Upper lobe of right lung (tissue), 1 donor: ENCODE data around the gene ANO4. TPM values are rescaled to one million over a fixed set of nuclear protein-coding genes. Genes with fewer than 3 reads are reported as not detected.

Experiments used
- ATAC-seq: fragments of 200-7000 bp; cut with Tn5 transposase; one replicate; pipeline ENCODE4 v1.9.1; 2020; ENCODE audit warnings: mild to moderate bottlenecking, moderate library complexity
- DNase-seq: peaks from one replicate; pipeline ENCODE4 v3.0.0-alpha.2; 2020
- H3K27ac ChIP-seq: fragments of 200-600 bp; one replicate; pipeline ENCODE4 v1.8.0; 2022
- H3K27me3 ChIP-seq: fragments of 200-600 bp; one replicate; pipeline ENCODE4 v1.8.0; 2022; ENCODE audit warnings: mild to moderate bottlenecking
- H3K36me3 ChIP-seq: fragments of 200-600 bp; one replicate; pipeline ENCODE4 v1.8.0; 2022
- H3K4me1 ChIP-seq: fragments of 200-600 bp; one replicate; pipeline ENCODE4 v1.8.0; 2022
- H3K4me3 ChIP-seq: fragments of 200-600 bp; one replicate; pipeline ENCODE4 v1.8.0; 2022; ENCODE audit warnings: mild to moderate bottlenecking
- H3K9me3 ChIP-seq: fragments of 200-600 bp; one replicate; pipeline ENCODE4 v1.8.0; 2022
- CTCF ChIP-seq: fragments of 200-600 bp; IDR thresholded peaks from one replicate; pipeline ENCODE4 v1.8.0; 2022; ENCODE audit warnings: antibody characterized with exemption
- intact Hi-C: fragments of 100-400 bp; cut with DNase I; formaldehyde crosslinking; loops from one replicate; pipeline ENCODE4 v1.11.0; 2022
- total RNA-seq: library from RNA; stranded (reverse); fragmentation: NEBNext Ultra II Directional; extraction: Animal tissue kit (Norgen Biotek cat#: 25700); gene quantifications from one replicate; pipeline ENCODE4 v1.2.1, GENCODE V29; 2021
- donor health status: DM: no; HTN: yes; CAD: no; lungs with severe emphysema.

ANO4 gene
- total RNA-seq, 1 donor from 2014 or later, result 0.38 TPM

- Histone ChIP-seq H3K9me3 (no peaks in the 10 kb centered on the region), H3K4me1 (no peaks in the 10 kb centered on the region), H3K27me3 (no peaks in the 10 kb centered on the region), H3K4me3 (no peak overlapping the region), H3K27ac (no peak overlapping the region), H3K36me3 (no peaks in the 10 kb centered on the region)
- DNase-seq (no peak), ATAC-seq (no peak)
- intact Hi-C loops, result no loop called here
- no peak for TF ChIP-seq CTCF
Measured at GRCh38 chr12:101040936-101041335, 246.4 kb downstream of the ANO4 start.

- TF ChIP-seq CTCF, result no peak
- Histone ChIP-seq H3K9me3 (no peaks in the 10 kb centered on the region), H3K4me1 (no peaks in the 10 kb centered on the region), H3K27me3 (no peaks in the 10 kb centered on the region), H3K36me3 (no peaks in the 10 kb centered on the region), H3K4me3 (no peak overlapping the region), H3K27ac (no peak overlapping the region)
- intact Hi-C loops, result no loop called here
- DNase-seq (no peak), ATAC-seq (no peak)
Measured at GRCh38 chr12:101042211-101042610, 247.6 kb downstream of the ANO4 start.

DNA sequence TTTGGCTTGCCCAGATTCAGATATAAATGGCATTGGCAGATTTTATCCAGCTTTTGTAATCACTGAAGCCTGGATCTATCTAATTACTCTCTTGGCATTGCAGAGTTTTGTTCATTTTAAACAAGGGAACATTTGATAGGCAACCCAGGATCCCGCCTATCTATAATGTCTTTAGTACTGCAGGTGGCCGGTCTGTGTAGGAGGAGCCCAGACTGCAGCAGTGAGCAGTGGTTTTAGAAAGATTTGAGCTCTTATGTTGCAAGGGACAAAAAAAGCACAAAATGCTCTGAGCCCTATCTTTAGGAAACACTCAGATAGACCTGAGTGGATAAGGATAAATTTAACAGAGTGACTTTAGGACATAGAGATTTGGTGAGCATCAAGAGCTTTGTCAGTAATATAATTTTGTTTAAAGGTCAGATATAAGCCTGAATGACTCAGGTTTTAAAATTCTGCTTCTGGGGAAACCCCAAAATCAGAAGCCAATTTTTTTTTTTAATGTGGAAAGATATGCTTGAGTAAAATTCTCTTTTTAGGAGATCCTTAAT lies 250.0 kb downstream of the ANO4 start:
- Histone ChIP-seq H3K4me1 (no peaks in the 10 kb centered on the region), H3K4me3 (no peak overlapping the region), H3K9me3 (no peaks in the 10 kb centered on the region), H3K27ac (no peak overlapping the region), H3K36me3 (no peaks in the 10 kb centered on the region), H3K27me3 (no peaks in the 10 kb centered on the region)
- DNase-seq (no peak), ATAC-seq (no peak)
- intact Hi-C loops, result no loop called here
- TF ChIP-seq CTCF, result no peak

GRCh38 chr12:101045486-101046464 lies 251.2 kb downstream of the ANO4 start:
- no peak for DNase-seq
- Histone ChIP-seq H3K27ac (no peak overlapping the region), H3K9me3 (no peaks in the 10 kb centered on the region), H3K27me3 (no peaks in the 10 kb centered on the region), H3K36me3 (no peaks in the 10 kb centered on the region), H3K4me1 (no peaks in the 10 kb centered on the region), H3K4me3 (no peak overlapping the region)
- intact Hi-C loops, result no loop called here
- no peak for TF ChIP-seq CTCF
- ATAC-seq, result no peak

GRCh38 chr12:101047652-101048051 lies 253.1 kb downstream of the ANO4 start:
- DNase-seq (no peak), ATAC-seq (no peak)
- H3K4me1 ChIP-seq, result no peaks in the 10 kb centered on the region
- H3K4me3 ChIP-seq, result no peak overlapping the region
- H3K9me3 ChIP-seq, result no peaks in the 10 kb centered on the region
- H3K36me3 ChIP-seq, result no peaks in the 10 kb centered on the region
- H3K27ac ChIP-seq, result no peak overlapping the region
- intact Hi-C loops, result no loop called here
- no peak for TF ChIP-seq CTCF
- H3K27me3 ChIP-seq, result no peaks in the 10 kb centered on the region
